HepG2 (cell line): ENCODE measurements around the gene RTN4. TPM values are rescaled to one million over a fixed set of nuclear protein-coding genes. Genes with fewer than 3 reads are reported as not detected.

Experiments
- ARHGAP35 ChIP-seq: sonication (generic); formaldehyde crosslinking; IDR thresholded peaks from 2 replicates; pipeline ENCODE4 v1.9.0; 2022; ENCODE audit warnings: mild to moderate bottlenecking, inconsistent platforms, moderate library complexity, missing genetic modification reagents, borderline replicate concordance
- CCAR2 ChIP-seq: fragments of 200-400 bp; formaldehyde crosslinking; optimal IDR thresholded peaks from 2 replicates; pipeline ENCODE3; 2018; ENCODE audit warnings: low read depth, mild to moderate bottlenecking, low read length, moderate library complexity
- CENPT ChIP-seq: sonication (generic); formaldehyde crosslinking; IDR thresholded peaks from 2 replicates; pipeline ENCODE4 v1.8.0; 2022; ENCODE audit warnings: low read depth, mild to moderate bottlenecking, moderate library complexity, missing genetic modification reagents
- CHD4 ChIP-seq: fragments of 200-600 bp; sonication (generic); IDR thresholded peaks from 2 replicates; pipeline ENCODE4 v1.7.0; 2017; ENCODE audit warnings: mild to moderate bottlenecking, low read length, borderline replicate concordance
- CREB1 ChIP-seq, 2 experiments: fragments of 450-650 bp in 1 of 2; IDR thresholded peaks; 2 replicates each; pipeline ENCODE4 v1.6.1; 2016 to 2017; ENCODE audit warnings: control low read depth in 1 of 2, mild to moderate bottlenecking in 1 of 2, missing compliant biosample characterization in 1 of 2, missing genetic modification characterization in 1 of 2
- FOXK2 ChIP-seq: fragments of 450-650 bp; IDR thresholded peaks from 2 replicates; pipeline ENCODE4 v1.6.1; 2016
- JUND ChIP-seq: sonication (generic); formaldehyde crosslinking; IDR thresholded peaks from 2 replicates; pipeline ENCODE4 v1.8.0; 2022; ENCODE audit warnings: mild to moderate bottlenecking, missing genetic modification reagents
- KAT8 ChIP-seq: IDR thresholded peaks from 2 replicates; pipeline ENCODE4 v1.6.1; 2016; ENCODE audit warnings: missing genetic modification reagents, missing compliant biosample characterization
- KLF12 ChIP-seq: sonication (generic); formaldehyde crosslinking; IDR thresholded peaks from 2 replicates; pipeline ENCODE4 v1.4.0; 2020; ENCODE audit warnings: missing genetic modification reagents, borderline replicate concordance
- KMT2B ChIP-seq: IDR thresholded peaks from 2 replicates; pipeline ENCODE4 v1.6.1; 2016; ENCODE audit warnings: missing genetic modification reagents, missing compliant biosample characterization
- MAFG ChIP-seq: sonication (generic); formaldehyde crosslinking; IDR thresholded peaks from 2 replicates; pipeline ENCODE4 v1.5.1; 2020; ENCODE audit warnings: mild to moderate bottlenecking, missing genetic modification reagents
- MTF1 ChIP-seq: sonication (generic); formaldehyde crosslinking; IDR thresholded peaks from 2 replicates; pipeline ENCODE4 v1.5.0; 2020; ENCODE audit warnings: missing genetic modification reagents
- MXI1 ChIP-seq: IDR thresholded peaks from 3 replicates; pipeline ENCODE4 v1.6.1; 2012; ENCODE audit warnings: low read depth, low read length, inconsistent platforms, borderline replicate concordance
- RBFOX2 ChIP-seq: fragments of 200-400 bp; formaldehyde crosslinking; IDR thresholded peaks from 2 replicates; pipeline ENCODE4 v1.6.1; 2017; ENCODE audit warnings: low read depth, mild to moderate bottlenecking, low read length
- SMAD9 ChIP-seq: sonication (generic); formaldehyde crosslinking; IDR thresholded peaks from 2 replicates; pipeline ENCODE4 v1.5.1; 2020; ENCODE audit warnings: mild to moderate bottlenecking, missing genetic modification reagents
- ZBTB42 ChIP-seq: sonication (generic); formaldehyde crosslinking; IDR thresholded peaks from 2 replicates; pipeline ENCODE4 v1.5.0; 2020; ENCODE audit warnings: mild to moderate bottlenecking, missing genetic modification reagents
- ZFP37 ChIP-seq: sonication (generic); formaldehyde crosslinking; IDR thresholded peaks from 2 replicates; pipeline ENCODE4 v1.4.0; 2020; ENCODE audit warnings: missing genetic modification reagents, borderline replicate concordance
- ZNF3 ChIP-seq: IDR thresholded peaks from 2 replicates; pipeline ENCODE4 v1.7.0; 2017; ENCODE audit warnings: inconsistent platforms
- ZNF335 ChIP-seq: sonication (generic); formaldehyde crosslinking; IDR thresholded peaks from 2 replicates; pipeline ENCODE4 v1.4.0; 2020; ENCODE audit warnings: missing genetic modification reagents
- ZNF550 ChIP-seq: sonication (generic); formaldehyde crosslinking; IDR thresholded peaks from 2 replicates; pipeline ENCODE4 v1.4.0; 2020; ENCODE audit warnings: mild to moderate bottlenecking, missing genetic modification reagents, borderline replicate concordance
- ZNF792 ChIP-seq: IDR thresholded peaks from 2 replicates; pipeline ENCODE4 v1.6.1; 2016
- ZSCAN9 ChIP-seq: IDR thresholded peaks from 2 replicates; pipeline ENCODE4 v1.6.1; 2016; ENCODE audit warnings: borderline replicate concordance
- ZZZ3 ChIP-seq: sonication (generic); formaldehyde crosslinking; IDR thresholded peaks from 2 replicates; pipeline ENCODE4 v1.4.0; 2020; ENCODE audit warnings: missing genetic modification reagents, mild to moderate bottlenecking, borderline replicate concordance
- polyA plus RNA-seq, 8 experiments: library from polyadenylated mRNA; depleted of rRNA in 3 of 8; stranded (reverse) in 7 of 8; unstranded in 1 of 8; fragments of >200 nt; fragmentation: Illumina TruSeq in 4 of 8; extraction: Trizol in 4 of 8; gene quantifications; 2 replicates each; pipeline versions ENCODE4 v1.2.1 to v1.2.3, GENCODE V29; 2011 to 2016; ENCODE audit warnings: low read depth in 4 of 8, missing spikeins in 1 of 8, mixed read lengths in 1 of 8; ENCODE audit not compliant: insufficient read depth in 1 of 8
- total RNA-seq, 5 experiments: library from RNA; depleted of rRNA; stranded (reverse); fragments of >200 nt; fragmentation: Illumina TruSeq; extraction: Trizol; gene quantifications; 2 replicates each; pipeline ENCODE4 v1.2.3, GENCODE V29; 2016; ENCODE audit warnings: low read depth in 1 of 5
- TF ChIP-seq, protein P1 (sequence below): sonication (generic); formaldehyde crosslinking; IDR thresholded peaks from 2 replicates; pipeline ENCODE4 v1.5.1; 2020; ENCODE audit warnings: mild to moderate bottlenecking, missing genetic modification reagents, moderate library complexity
- TF ChIP-seq, protein P2 (sequence below): sonication (generic); formaldehyde crosslinking; IDR thresholded peaks from 2 replicates; pipeline ENCODE4 v1.5.1; 2020; ENCODE audit warnings: mild to moderate bottlenecking, missing genetic modification reagents, moderate library complexity
- TF ChIP-seq, protein P3 (sequence below): sonication (generic); formaldehyde crosslinking; IDR thresholded peaks from 2 replicates; pipeline ENCODE4 v1.4.0; 2020; ENCODE audit warnings: mild to moderate bottlenecking, missing genetic modification reagents

RTN4 gene
- total and polyA plus RNA-seq, 2 of the 13 experiments (the other 11 are each of a cell fraction or from before 2014, with no cell fraction given): 98.4 to 133 TPM

DNA sequence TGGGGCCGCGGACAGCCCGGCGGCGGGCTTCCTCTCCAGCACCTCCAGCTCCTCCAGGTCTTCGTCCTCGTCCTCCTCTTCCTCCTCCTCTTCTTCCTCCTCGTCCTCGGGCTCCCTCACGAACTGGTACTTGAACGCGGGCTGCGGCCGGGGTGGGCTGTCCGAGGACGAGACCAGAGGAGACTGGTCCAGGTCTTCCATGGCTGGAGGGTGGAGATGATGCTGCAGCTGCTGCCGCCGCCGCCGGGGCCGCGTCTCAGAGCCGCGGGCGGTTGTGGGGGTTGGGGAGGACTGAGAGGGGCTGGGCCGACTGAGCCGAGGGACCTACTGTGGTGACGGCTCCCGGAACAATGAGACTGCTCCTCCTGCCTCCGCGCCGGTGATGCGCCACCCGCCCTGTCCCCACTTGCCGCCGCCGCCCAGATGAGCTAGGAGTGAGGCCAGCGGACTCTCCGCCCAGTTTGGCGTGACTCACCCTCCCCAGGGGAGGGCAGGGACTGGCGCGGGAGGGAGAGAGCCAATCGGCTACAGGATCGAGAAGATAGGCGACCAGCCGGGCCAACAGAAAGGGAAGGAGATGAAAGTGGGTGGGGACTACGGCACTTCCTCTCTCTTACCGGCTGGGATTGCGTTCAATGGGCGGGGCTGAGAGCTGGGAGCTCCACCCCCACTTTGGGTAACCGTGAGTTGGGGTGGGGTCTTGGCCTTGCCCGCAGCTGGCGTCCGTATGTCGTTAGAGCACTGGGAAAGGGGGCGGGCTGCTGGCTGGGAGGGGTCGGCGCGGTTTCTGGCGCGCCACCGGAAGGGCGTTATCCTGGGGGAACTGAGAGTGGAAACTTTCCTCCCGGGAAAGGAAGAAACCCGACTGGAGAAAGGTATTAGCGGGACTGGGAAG lies at the start of gene RTN4 (continued):
- TF ChIP-seq, protein P1, sequence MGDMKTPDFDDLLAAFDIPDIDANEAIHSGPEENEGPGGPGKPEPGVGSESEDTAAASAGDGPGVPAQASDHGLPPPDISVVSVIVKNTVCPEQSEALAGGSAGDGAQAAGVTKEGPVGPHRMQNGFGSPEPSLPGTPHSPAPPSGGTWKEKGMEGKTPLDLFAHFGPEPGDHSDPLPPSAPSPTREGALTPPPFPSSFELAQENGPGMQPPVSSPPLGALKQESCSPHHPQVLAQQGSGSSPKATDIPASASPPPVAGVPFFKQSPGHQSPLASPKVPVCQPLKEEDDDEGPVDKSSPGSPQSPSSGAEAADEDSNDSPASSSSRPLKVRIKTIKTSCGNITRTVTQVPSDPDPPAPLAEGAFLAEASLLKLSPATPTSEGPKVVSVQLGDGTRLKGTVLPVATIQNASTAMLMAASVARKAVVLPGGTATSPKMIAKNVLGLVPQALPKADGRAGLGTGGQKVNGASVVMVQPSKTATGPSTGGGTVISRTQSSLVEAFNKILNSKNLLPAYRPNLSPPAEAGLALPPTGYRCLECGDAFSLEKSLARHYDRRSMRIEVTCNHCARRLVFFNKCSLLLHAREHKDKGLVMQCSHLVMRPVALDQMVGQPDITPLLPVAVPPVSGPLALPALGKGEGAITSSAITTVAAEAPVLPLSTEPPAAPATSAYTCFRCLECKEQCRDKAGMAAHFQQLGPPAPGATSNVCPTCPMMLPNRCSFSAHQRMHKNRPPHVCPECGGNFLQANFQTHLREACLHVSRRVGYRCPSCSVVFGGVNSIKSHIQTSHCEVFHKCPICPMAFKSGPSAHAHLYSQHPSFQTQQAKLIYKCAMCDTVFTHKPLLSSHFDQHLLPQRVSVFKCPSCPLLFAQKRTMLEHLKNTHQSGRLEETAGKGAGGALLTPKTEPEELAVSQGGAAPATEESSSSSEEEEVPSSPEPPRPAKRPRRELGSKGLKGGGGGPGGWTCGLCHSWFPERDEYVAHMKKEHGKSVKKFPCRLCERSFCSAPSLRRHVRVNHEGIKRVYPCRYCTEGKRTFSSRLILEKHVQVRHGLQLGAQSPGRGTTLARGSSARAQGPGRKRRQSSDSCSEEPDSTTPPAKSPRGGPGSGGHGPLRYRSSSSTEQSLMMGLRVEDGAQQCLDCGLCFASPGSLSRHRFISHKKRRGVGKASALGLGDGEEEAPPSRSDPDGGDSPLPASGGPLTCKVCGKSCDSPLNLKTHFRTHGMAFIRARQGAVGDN (CRISPR knock-in tag): peak; percentile 88
- TF ChIP-seq RBFOX2 (peak; percentile 91), CCAR2 (no peak), ZZZ3 (CRISPR knock-in tag) (peak; percentile 77; the same call in 1 of the 2 replicates), ZBTB42 (CRISPR knock-in tag) (0 out of 2 replicates have a peak, but pooled peaks have one; percentile 79), ZNF792 (CRISPR knock-in tag) (peak; percentile 91), MAFG (no peak), ZNF3 (CRISPR knock-in tag) (no peak), ARHGAP35 (CRISPR knock-in tag) (no peak), JUND (CRISPR knock-in tag) (peak; percentile 98), ZSCAN9 (peak; percentile 82; the same call in 1 of the 2 replicates), CENPT (CRISPR knock-in tag) (no peak), ZFP37 (CRISPR knock-in tag) (peak; percentile 95; the same call in 1 of the 2 replicates), CREB1 (IDR thresholded peaks at IDR 0.05) (peak; percentile 89), CREB1 (CRISPR knock-in tag; IDR thresholded peaks at IDR 0.05) (peak; percentile 89), ZNF335 (CRISPR knock-in tag) (no peak; the same call in 1 of the 2 replicates), FOXK2 (no peak), MTF1 (no peak), KAT8 (CRISPR knock-in tag) (peak; percentile 50), MXI1 (peak; percentile 49; the same call in 1 of the 3 replicates), KLF12 (CRISPR knock-in tag) (peak; percentile 96; the same call in 1 of the 2 replicates), ZNF550 (CRISPR knock-in tag) (no peak), KMT2B (CRISPR knock-in tag) (peak; percentile 68; the same call in 1 of the 2 replicates), CHD4 (no peak), SMAD9 (CRISPR knock-in tag) (no peak)
- TF ChIP-seq, protein P2, sequence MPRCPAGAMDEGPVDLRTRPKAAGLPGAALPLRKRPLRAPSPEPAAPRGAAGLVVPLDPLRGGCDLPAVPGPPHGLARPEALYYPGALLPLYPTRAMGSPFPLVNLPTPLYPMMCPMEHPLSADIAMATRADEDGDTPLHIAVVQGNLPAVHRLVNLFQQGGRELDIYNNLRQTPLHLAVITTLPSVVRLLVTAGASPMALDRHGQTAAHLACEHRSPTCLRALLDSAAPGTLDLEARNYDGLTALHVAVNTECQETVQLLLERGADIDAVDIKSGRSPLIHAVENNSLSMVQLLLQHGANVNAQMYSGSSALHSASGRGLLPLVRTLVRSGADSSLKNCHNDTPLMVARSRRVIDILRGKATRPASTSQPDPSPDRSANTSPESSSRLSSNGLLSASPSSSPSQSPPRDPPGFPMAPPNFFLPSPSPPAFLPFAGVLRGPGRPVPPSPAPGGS (CRISPR knock-in tag): peak; percentile 90
- TF ChIP-seq, protein P3, sequence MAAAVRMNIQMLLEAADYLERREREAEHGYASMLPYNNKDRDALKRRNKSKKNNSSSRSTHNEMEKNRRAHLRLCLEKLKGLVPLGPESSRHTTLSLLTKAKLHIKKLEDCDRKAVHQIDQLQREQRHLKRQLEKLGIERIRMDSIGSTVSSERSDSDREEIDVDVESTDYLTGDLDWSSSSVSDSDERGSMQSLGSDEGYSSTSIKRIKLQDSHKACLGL (CRISPR knock-in tag): 0 out of 2 replicates have a peak, but pooled peaks have one; percentile 36
